ENCODE measurements around the gene PRSS22.

GRCh38 chr16:2834968-2835367 is 23.0 kb downstream of the PRSS22 start:
- TF ChIP-seq, protein P1, sequence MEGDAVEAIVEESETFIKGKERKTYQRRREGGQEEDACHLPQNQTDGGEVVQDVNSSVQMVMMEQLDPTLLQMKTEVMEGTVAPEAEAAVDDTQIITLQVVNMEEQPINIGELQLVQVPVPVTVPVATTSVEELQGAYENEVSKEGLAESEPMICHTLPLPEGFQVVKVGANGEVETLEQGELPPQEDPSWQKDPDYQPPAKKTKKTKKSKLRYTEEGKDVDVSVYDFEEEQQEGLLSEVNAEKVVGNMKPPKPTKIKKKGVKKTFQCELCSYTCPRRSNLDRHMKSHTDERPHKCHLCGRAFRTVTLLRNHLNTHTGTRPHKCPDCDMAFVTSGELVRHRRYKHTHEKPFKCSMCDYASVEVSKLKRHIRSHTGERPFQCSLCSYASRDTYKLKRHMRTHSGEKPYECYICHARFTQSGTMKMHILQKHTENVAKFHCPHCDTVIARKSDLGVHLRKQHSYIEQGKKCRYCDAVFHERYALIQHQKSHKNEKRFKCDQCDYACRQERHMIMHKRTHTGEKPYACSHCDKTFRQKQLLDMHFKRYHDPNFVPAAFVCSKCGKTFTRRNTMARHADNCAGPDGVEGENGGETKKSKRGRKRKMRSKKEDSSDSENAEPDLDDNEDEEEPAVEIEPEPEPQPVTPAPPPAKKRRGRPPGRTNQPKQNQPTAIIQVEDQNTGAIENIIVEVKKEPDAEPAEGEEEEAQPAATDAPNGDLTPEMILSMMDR (IDR thresholded peaks at IDR 0.05) = no peak
- no peak for TF ChIP-seq RFX5 (IDR thresholded peaks at IDR 0.05; ENCODE audit: low read length)
- no peak for TF ChIP-seq POLR2AphosphoS5 (IDR thresholded peaks at IDR 0.05; ENCODE audit: low read depth, low read length)
- TF ChIP-seq EP300 (IDR thresholded peaks at IDR 0.05; ENCODE audit: borderline replicate concordance in 1 of 2, low read depth in 1 of 2, low read length in 1 of 2) = no peak
- no peak for TF ChIP-seq SMC3 (IDR thresholded peaks at IDR 0.05; ENCODE audit: low read depth, low read length)
- no peak for TF ChIP-seq TAF1 (IDR thresholded peaks at IDR 0.05; ENCODE audit: borderline replicate concordance, low read depth, low read length)
- TF ChIP-seq, protein P2, sequence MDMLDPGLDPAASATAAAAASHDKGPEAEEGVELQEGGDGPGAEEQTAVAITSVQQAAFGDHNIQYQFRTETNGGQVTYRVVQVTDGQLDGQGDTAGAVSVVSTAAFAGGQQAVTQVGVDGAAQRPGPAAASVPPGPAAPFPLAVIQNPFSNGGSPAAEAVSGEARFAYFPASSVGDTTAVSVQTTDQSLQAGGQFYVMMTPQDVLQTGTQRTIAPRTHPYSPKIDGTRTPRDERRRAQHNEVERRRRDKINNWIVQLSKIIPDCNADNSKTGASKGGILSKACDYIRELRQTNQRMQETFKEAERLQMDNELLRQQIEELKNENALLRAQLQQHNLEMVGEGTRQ (IDR thresholded peaks at IDR 0.05; ENCODE audit: borderline replicate concordance, low read depth, low read length) = no peak

Measured in SK-N-SH (cell line).